Peyer's patch (tissue), 4 donors: Measurements from ENCODE around the gene ZBTB38.

ENCODE experiments used
- POLR2A ChIP-seq, 2 donors: fragments of 450-650 bp; IDR thresholded peaks; one replicate each; pipeline ENCODE4 v1.5.1; 2017; ENCODE audit warnings: antibody characterized with exemption in 2 of 2, mild to moderate bottlenecking in 2 of 2, moderate library complexity in 2 of 2
- TF ChIP-seq, protein P1 (sequence below), 6 experiments: fragments of 450-650 bp in 4 of 6; fragments of 200-600 bp in 2 of 6; sonication (generic) in 1 of 6; IDR thresholded peaks; one replicate each; pipeline ENCODE4 v1.5.1; 2017 to 2019; ENCODE audit warnings: antibody characterized with exemption in 6 of 6, mild to moderate bottlenecking in 3 of 6, moderate library complexity in 1 of 6

DNA sequence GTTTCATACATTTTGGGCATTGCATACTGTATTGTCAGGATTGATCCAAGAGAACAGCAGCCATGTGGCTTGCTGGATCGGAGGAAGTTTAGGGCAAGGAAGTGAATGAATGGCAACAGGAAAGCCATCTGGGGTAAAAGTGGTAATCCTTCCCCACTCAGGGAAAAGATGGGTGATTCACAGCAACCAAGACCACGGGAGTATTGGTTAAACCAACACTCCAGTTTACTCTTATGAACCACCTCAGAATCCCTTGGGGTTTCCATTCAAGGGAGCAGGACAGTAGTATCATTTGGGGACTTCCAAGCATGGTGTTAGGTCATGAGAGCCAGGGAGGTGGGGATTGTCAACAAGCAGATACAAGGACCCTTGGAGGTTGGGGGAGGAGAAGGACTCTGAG is 25.2 kb upstream of the ZBTB38 start:
- TF ChIP-seq POLR2A (IDR thresholded peaks at IDR 0.05), result no peak
- TF ChIP-seq, protein P1, sequence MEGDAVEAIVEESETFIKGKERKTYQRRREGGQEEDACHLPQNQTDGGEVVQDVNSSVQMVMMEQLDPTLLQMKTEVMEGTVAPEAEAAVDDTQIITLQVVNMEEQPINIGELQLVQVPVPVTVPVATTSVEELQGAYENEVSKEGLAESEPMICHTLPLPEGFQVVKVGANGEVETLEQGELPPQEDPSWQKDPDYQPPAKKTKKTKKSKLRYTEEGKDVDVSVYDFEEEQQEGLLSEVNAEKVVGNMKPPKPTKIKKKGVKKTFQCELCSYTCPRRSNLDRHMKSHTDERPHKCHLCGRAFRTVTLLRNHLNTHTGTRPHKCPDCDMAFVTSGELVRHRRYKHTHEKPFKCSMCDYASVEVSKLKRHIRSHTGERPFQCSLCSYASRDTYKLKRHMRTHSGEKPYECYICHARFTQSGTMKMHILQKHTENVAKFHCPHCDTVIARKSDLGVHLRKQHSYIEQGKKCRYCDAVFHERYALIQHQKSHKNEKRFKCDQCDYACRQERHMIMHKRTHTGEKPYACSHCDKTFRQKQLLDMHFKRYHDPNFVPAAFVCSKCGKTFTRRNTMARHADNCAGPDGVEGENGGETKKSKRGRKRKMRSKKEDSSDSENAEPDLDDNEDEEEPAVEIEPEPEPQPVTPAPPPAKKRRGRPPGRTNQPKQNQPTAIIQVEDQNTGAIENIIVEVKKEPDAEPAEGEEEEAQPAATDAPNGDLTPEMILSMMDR (IDR thresholded peaks at IDR 0.05), result no peak
